SK-N-SH treated with all-trans-retinoic acid at 6 μM for 48 hours (cell line): ENCODE data around the gene CDC42SE2.
"Not testable (repeated sequence)": the region's sequence is repeated elsewhere in the genome, so short reads cannot be mapped to it uniquely, and the experiment has no call there.

Experiments used
- ATAC-seq: fragments of 200-7000 bp; cut with Tn5 transposase; 3 replicates; pipeline ENCODE4 v1.9.1; 2020; ENCODE audit warnings: mild to moderate bottlenecking, moderate library complexity
- ARNTL ChIP-seq: fragments of 450-650 bp; formaldehyde crosslinking; IDR thresholded peaks from 2 replicates; pipeline ENCODE4 v1.5.0; 2020; ENCODE audit warnings: low read depth, mild to moderate bottlenecking, moderate library complexity, borderline replicate concordance
- BACH2 ChIP-seq: fragments of 250-450 bp; sonication (Bioruptor Pico); IDR thresholded peaks from 2 replicates; pipeline ENCODE4 v1.9.0; 2021; ENCODE audit warnings: mild to moderate bottlenecking, borderline replicate concordance
- CSDC2 ChIP-seq: fragments of 250-450 bp; sonication (Bioruptor Pico); IDR thresholded peaks from 2 replicates; pipeline ENCODE4 v1.5.0; 2020; ENCODE audit warnings: mild to moderate bottlenecking, moderate library complexity
- ESRRG ChIP-seq: fragments of 250-450 bp; sonication (Bioruptor Pico); IDR thresholded peaks from 2 replicates; pipeline ENCODE4 v1.6.1; 2021; ENCODE audit warnings: mild to moderate bottlenecking
- GLIS3 ChIP-seq: fragments of 250-450 bp; sonication (Bioruptor Pico); IDR thresholded peaks from 2 replicates; pipeline ENCODE4 v1.5.0; 2020; ENCODE audit warnings: mild to moderate bottlenecking, moderate library complexity
- OSR1 ChIP-seq: fragments of 250-450 bp; sonication (Bioruptor Pico); IDR thresholded peaks from 2 replicates; pipeline ENCODE4 v1.8.0; 2022; ENCODE audit warnings: moderate library complexity, mild to moderate bottlenecking, inconsistent platforms
- POU6F1 ChIP-seq: fragments of 250-450 bp; sonication (Bioruptor Pico); IDR thresholded peaks from 2 replicates; pipeline ENCODE4 v1.8.0; 2021; ENCODE audit warnings: low read depth, mild to moderate bottlenecking, moderate library complexity, borderline replicate concordance
- PPARA ChIP-seq: fragments of 250-450 bp; sonication (Bioruptor Pico); IDR thresholded peaks from 2 replicates; pipeline ENCODE4 v1.5.0; 2020; ENCODE audit warnings: mild to moderate bottlenecking, borderline replicate concordance
- RARB ChIP-seq: fragments of 250-450 bp; sonication (Bioruptor Pico); IDR thresholded peaks from 2 replicates; pipeline ENCODE4 v1.8.0; 2021; ENCODE audit warnings: mild to moderate bottlenecking, moderate library complexity
- SNAI2 ChIP-seq: fragments of 250-450 bp; sonication (Bioruptor Pico); IDR thresholded peaks from 2 replicates; pipeline ENCODE4 v1.5.0; 2020; ENCODE audit warnings: mild to moderate bottlenecking, moderate library complexity
- TCF4 ChIP-seq: fragments of 250-450 bp; sonication (Bioruptor Pico); IDR thresholded peaks from 2 replicates; pipeline ENCODE4 v1.8.0; 2021; ENCODE audit warnings: mild to moderate bottlenecking, moderate library complexity, borderline replicate concordance
- ZC3H10 ChIP-seq: fragments of 250-450 bp; sonication (Bioruptor Pico); IDR thresholded peaks from 2 replicates; pipeline ENCODE4 v1.5.1; 2021; ENCODE audit warnings: mild to moderate bottlenecking, moderate library complexity
- ZFP3 ChIP-seq: fragments of 250-450 bp; sonication (Bioruptor Pico); IDR thresholded peaks from 2 replicates; pipeline ENCODE4 v1.5.0; 2020; ENCODE audit warnings: mild to moderate bottlenecking, moderate library complexity
- ZFP30 ChIP-seq: fragments of 450-650 bp; formaldehyde crosslinking; IDR thresholded peaks from 2 replicates; pipeline ENCODE4 v1.5.0; 2022; ENCODE audit warnings: mild to moderate bottlenecking, moderate library complexity
- ZNF565 ChIP-seq: fragments of 450-650 bp; formaldehyde crosslinking; conservative IDR thresholded peaks from 2 replicates; pipeline ENCODE4 v1.5.0; 2020; ENCODE audit warnings: low read depth, mild to moderate bottlenecking, moderate library complexity
- ZNF70 ChIP-seq: fragments of 450-650 bp; formaldehyde crosslinking; IDR thresholded peaks from 2 replicates; pipeline ENCODE4 v1.5.0; 2020; ENCODE audit warnings: mild to moderate bottlenecking, moderate library complexity
- ZNF8 ChIP-seq: fragments of 450-650 bp; formaldehyde crosslinking; IDR thresholded peaks from 2 replicates; pipeline ENCODE4 v1.5.0; 2020; ENCODE audit warnings: mild to moderate bottlenecking, moderate library complexity
- TF ChIP-seq, protein P1 (sequence below): fragments of 250-450 bp; sonication (Bioruptor Pico); IDR thresholded peaks from 2 replicates; pipeline ENCODE4 v1.5.1; 2021; ENCODE audit warnings: mild to moderate bottlenecking, moderate library complexity
- TF ChIP-seq, protein P2 (sequence below): fragments of 250-450 bp; sonication (Bioruptor Pico); IDR thresholded peaks from 2 replicates; pipeline ENCODE4 v1.5.1; 2020; ENCODE audit warnings: low read depth, mild to moderate bottlenecking, moderate library complexity
- TF ChIP-seq, protein P3 (sequence below): fragments of 250-450 bp; sonication (Bioruptor Pico); IDR thresholded peaks from 2 replicates; pipeline ENCODE4 v1.5.0; 2020; ENCODE audit warnings: mild to moderate bottlenecking, moderate library complexity

Gene CDC42SE2

DNA sequence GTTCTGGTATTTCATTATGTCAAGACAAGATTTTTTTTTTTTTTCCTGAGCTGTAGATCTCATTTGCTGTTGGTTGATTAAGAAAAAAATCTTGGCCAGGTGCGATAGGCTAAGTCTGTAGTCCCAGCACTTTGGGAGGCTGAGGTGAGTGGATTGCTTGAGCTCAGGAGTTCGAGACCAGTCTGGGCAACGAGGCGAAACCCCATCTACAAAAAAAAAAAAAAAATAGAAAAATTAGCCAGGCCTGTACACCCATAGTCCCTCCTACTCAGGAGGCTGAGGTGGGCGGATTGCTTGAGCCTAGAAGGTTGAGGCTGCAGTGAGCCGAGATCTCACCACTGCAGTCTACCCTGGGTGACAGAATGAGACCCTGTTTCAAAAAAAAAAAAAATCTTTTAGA, 12.2 kb downstream of the CDC42SE2 start:
- TF ChIP-seq, protein P1, sequence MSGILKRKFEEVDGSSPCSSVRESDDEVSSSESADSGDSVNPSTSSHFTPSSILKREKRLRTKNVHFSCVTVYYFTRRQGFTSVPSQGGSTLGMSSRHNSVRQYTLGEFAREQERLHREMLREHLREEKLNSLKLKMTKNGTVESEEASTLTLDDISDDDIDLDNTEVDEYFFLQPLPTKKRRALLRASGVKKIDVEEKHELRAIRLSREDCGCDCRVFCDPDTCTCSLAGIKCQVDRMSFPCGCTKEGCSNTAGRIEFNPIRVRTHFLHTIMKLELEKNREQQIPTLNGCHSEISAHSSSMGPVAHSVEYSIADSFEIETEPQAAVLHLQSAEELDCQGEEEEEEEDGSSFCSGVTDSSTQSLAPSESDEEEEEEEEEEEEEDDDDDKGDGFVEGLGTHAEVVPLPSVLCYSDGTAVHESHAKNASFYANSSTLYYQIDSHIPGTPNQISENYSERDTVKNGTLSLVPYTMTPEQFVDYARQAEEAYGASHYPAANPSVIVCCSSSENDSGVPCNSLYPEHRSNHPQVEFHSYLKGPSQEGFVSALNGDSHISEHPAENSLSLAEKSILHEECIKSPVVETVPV (CRISPR knock-in tag) = no peak
- TF ChIP-seq, protein P2, sequence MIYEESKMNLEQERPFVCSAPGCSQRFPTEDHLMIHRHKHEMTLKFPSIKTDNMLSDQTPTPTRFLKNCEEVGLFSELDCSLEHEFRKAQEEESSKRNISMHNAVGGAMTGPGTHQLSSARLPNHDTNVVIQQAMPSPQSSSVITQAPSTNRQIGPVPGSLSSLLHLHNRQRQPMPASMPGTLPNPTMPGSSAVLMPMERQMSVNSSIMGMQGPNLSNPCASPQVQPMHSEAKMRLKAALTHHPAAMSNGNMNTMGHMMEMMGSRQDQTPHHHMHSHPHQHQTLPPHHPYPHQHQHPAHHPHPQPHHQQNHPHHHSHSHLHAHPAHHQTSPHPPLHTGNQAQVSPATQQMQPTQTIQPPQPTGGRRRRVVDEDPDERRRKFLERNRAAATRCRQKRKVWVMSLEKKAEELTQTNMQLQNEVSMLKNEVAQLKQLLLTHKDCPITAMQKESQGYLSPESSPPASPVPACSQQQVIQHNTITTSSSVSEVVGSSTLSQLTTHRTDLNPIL (CRISPR knock-in tag) = no peak
- TF ChIP-seq SNAI2 (CRISPR knock-in tag) (no peak), GLIS3 (CRISPR knock-in tag) (no peak)
- ATAC-seq = no peak

DNA sequence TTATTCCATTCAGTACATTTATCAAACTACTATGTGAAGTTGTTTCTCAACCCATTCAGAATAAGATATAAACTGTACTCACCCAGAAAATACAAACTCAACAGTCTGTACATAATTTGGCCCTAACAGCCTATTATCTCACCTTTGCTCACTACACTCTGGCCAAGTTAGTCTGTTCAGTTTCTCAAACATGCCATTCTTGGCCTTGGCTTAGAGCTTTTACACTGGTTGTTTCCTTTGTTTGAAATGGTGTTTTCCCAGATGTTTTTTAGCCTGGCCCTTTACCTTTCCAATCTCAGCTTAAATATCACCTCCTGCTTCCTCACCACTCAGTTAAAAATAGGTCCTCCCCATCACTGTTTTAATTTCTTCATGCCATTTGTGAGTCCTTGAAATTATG, 13.6 kb downstream of the CDC42SE2 start:
- TF ChIP-seq ESRRG (CRISPR knock-in tag) (no peak), ZC3H10 (CRISPR knock-in tag) (no peak), PPARA (CRISPR knock-in tag) (no peak), ARNTL (CRISPR knock-in tag) (no peak), POU6F1 (CRISPR knock-in tag) (no peak), TCF4 (no peak), ZFP30 (CRISPR knock-in tag) (no peak), GLIS3 (CRISPR knock-in tag) (no peak), ZNF70 (CRISPR knock-in tag) (no peak), CSDC2 (CRISPR knock-in tag) (no peak), BACH2 (no peak), ZFP3 (CRISPR knock-in tag) (no peak), ZNF565 (no peak), OSR1 (CRISPR knock-in tag) (no peak), ZNF8 (CRISPR knock-in tag) (no peak)
- TF ChIP-seq, protein P2 (CRISPR knock-in tag) = no peak
- TF ChIP-seq, protein P1 (CRISPR knock-in tag) = no peak
- ATAC-seq = no peak

GRCh38 chr5:131277875-131278740, 14.3 kb downstream of the CDC42SE2 start:
- peak; percentile 61 for ATAC-seq
- no peak for TF ChIP-seq ZNF8 (CRISPR knock-in tag)
- no peak for TF ChIP-seq PPARA (CRISPR knock-in tag)
- no peak for TF ChIP-seq POU6F1 (CRISPR knock-in tag)
- no peak for TF ChIP-seq RARB (CRISPR knock-in tag)
- TF ChIP-seq SNAI2 (CRISPR knock-in tag) = no peak
- TF ChIP-seq CSDC2 (CRISPR knock-in tag) = no peak
- TF ChIP-seq, protein P3, sequence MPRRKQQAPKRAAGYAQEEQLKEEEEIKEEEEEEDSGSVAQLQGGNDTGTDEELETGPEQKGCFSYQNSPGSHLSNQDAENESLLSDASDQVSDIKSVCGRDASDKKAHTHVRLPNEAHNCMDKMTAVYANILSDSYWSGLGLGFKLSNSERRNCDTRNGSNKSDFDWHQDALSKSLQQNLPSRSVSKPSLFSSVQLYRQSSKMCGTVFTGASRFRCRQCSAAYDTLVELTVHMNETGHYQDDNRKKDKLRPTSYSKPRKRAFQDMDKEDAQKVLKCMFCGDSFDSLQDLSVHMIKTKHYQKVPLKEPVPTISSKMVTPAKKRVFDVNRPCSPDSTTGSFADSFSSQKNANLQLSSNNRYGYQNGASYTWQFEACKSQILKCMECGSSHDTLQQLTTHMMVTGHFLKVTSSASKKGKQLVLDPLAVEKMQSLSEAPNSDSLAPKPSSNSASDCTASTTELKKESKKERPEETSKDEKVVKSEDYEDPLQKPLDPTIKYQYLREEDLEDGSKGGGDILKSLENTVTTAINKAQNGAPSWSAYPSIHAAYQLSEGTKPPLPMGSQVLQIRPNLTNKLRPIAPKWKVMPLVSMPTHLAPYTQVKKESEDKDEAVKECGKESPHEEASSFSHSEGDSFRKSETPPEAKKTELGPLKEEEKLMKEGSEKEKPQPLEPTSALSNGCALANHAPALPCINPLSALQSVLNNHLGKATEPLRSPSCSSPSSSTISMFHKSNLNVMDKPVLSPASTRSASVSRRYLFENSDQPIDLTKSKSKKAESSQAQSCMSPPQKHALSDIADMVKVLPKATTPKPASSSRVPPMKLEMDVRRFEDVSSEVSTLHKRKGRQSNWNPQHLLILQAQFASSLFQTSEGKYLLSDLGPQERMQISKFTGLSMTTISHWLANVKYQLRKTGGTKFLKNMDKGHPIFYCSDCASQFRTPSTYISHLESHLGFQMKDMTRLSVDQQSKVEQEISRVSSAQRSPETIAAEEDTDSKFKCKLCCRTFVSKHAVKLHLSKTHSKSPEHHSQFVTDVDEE (CRISPR knock-in tag) = no peak
- no peak for TF ChIP-seq ZFP30 (CRISPR knock-in tag)
- TF ChIP-seq ZFP3 (CRISPR knock-in tag) = no peak
- TF ChIP-seq ARNTL (CRISPR knock-in tag) = no peak
- TF ChIP-seq OSR1 (CRISPR knock-in tag) = no peak
- TF ChIP-seq GLIS3 (CRISPR knock-in tag) = no peak

DNA sequence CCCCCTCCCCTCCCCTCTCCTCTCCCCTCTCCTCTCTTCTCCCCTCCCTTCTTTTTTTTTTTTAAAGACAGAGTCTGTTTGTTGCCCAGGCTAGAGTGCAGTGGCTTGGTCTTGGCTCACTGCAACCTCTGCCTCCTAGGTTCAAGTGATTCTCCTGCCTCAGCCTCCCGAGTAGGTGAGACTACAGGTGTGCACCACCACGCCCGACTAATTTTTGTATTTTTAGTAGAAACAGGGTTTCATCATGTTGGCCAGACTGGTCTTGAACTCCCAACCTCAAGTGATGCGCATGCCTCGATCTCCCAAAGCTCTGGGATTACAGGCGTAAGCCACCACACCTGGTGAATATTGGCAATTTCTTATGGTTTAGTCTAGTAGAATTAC, 14.9 kb downstream of the CDC42SE2 start:
- not testable (repeated sequence) for ATAC-seq
